HG03097 (cell line): ENCODE measurements around the gene PARP2.
"Not testable (repeated sequence)": the region's sequence is repeated elsewhere in the genome, so short reads cannot be mapped to it uniquely, and the experiment has no call there.

Source experiments
- ATAC-seq: cut with Tn5 transposase; IDR thresholded peaks from one replicate; pipeline ENCODE4 v1.9.1; 2021; ENCODE audit not compliant: unreplicated experiment, low FRiP score

The PARP2 gene

DNA sequence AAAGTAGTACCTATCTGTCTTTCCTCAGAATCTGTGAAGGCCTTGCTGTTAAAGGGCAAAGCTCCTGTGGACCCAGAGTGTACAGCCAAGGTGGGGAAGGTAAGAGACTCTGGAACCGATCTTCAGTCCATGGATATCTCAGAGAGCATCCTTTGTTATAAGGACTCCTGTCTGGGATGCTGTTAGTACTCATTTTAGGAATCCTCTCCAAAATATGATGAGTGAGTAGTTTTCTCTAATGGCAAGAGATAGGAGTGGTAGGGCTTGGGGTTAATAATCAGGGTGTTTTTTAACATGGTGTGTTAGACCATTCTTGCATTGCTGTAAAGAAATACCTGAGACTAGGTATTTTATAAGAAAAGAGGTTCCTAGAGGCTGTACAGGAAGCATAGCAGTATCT is 1.9 kb downstream of the PARP2 start:
- no peak for ATAC-seq

DNA sequence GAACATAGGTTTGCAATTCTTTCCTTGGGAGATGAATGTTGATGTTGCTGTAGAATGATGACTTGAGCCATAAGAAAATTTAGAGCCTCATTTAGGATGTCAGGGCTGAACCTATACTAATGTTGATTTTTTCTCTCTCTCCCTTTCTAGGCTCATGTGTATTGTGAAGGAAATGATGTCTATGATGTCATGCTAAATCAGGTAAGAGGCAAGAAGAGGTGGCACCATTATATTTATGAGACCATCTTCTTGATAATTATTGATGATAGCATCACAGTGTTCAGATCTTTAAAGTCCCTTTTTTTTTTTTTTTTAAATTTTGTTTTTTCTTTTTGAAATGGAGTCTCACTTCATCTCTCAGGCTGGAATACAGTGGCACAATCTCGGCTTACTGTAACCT is 3.3 kb downstream of the PARP2 start:
- ATAC-seq, result no peak

DNA sequence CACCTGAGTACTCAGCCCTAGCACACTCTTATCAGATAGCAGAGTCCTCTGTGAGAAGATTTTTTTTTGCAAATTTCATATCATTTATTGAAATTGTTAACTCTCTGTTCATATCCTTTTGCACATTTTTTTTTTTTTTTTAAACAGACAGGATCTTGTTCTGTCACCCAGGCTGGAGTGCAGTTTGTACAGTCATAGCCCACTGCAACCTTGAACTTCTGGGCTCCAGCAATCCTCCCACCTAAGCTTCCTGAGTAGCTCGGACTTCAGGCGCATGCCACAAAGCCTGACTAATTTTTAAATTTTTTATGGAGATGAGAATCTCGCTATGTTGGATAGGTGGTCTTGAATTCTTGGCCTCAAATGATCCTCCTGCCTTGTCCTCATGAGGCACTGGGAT is 4.3 kb downstream of the PARP2 start:
- no peak for ATAC-seq

DNA sequence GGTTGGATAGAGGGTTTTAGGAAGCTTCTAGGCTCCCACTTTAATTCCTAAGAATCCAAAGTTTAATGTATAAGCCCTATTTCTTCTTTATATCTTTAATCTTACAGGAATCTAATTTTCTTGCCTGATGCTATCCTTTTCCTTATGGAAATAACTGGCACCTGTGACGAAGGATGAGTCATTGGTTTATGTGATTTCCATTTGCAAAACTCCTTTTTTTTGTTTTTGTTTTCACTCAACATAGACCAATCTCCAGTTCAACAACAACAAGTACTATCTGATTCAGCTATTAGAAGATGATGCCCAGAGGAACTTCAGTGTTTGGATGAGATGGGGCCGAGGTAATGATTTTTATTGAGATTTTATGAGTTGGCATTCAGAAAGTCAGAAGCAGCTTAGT is 6.8 kb downstream of the PARP2 start:
- no peak for ATAC-seq

DNA sequence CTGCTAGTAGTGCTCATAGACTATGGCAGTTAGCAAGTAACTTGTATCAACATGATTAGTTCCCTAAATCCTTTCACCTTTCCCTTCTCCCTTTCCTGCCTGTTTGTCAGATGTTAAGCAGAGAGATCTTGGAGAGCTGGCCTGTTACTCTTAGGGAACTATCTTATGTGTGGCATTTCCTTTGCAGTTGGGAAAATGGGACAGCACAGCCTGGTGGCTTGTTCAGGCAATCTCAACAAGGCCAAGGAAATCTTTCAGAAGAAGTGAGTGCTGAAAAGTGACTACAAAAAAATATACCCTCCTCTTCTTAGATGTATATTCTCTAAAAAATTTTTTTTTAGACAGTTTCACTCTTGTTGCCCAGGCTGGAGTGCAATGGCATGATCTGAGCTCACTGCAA is 7.4 kb downstream of the PARP2 start:
- ATAC-seq, result no peak

DNA sequence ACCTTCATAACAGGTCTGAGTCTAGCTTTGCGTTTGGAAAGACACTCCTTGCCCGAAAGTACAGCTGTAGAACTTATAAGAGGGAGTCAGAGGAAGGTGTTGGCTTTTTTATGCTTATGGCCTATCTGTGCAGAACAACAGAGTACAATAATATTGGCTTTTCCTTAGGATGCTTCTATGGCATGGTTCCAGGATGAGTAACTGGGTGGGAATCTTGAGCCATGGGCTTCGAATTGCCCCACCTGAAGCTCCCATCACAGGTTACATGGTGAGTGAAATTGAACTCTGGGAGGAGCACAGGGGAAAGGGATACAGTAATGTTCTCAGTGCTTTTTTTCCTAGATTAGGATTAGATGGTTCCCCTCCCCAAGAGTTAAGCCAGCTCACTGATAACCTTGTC is 13.0 kb downstream of the PARP2 start:
- ATAC-seq, result no peak

DNA sequence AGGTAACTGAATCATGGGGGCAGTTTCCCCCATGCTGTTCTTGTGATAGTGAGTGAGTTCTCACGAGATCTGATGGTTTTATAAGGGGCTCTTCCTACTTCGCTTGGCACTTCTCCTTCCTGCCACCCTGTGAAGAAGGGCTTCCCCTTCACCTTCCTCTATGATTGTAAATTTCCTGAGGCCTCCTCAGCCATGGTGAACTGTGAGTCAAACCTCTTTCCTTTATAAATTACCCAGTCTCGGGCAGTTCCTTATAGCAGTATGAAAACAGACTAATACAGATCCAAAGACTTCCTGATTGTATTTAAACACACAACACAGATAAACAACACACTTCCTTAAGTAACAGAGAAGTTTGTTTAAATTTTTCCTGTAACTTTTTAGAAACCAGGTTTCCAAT is 15.0 kb downstream of the PARP2 start:
- not testable (repeated sequence) for ATAC-seq

DNA sequence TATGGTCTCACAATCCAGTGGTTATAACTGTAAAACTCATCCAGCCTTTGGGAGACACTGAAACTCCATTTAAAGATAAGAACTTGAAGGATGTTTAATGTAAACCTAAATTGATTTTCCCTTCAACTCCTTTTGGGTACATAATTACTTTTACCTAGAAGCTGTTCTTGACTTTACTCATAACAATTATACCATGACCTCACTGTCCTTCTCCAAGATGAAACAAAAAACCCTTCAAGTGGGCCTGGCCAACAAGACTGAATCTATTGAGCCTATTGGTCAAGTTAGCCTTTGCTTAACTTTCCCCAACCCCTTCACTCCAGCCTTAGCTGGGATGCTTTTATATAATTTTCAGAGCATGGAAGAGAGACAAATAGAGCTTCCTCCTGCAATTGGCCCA is 22.5 kb downstream of the PARP2 start:
- no peak for ATAC-seq

DNA sequence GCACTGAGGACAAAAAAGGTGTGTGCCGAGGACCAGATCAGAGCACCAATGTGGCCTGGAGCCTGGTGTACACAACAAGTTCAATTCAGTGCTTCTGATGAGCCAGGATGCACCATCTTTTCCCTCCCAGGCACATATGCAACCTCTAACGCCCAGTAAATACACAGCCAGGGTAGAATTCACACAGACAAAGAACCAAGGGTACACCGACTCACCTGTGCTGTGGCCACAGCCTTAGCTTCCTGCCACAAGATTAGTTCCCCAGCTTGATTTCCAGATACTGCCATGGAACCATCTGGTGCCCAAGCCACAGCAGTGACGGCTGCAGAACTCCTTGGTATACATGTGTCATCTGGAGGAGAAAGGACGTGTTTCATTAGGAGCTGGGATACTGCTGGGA is 29.4 kb downstream of the PARP2 start:
- ATAC-seq, result no peak

DNA sequence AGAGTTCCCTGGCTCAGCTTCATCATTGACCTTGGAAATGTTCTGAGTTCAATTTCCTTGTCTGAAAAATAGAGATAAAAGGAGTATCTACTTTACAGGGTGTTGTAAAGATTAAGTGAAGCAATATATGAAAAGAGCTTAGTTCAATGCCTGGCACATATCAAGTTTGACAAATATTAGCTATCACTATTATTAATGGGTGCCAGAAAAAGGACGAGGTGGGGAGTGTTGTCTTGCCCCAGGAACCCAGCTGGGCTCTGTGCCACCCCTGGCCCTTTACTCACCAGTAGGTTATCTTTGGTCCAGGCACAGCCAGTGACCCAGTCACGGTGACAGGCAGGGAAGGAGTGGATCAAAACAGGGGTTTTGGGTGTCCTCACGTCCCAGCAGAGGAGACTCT is 32.0 kb downstream of the PARP2 start:
- no peak for ATAC-seq

DNA sequence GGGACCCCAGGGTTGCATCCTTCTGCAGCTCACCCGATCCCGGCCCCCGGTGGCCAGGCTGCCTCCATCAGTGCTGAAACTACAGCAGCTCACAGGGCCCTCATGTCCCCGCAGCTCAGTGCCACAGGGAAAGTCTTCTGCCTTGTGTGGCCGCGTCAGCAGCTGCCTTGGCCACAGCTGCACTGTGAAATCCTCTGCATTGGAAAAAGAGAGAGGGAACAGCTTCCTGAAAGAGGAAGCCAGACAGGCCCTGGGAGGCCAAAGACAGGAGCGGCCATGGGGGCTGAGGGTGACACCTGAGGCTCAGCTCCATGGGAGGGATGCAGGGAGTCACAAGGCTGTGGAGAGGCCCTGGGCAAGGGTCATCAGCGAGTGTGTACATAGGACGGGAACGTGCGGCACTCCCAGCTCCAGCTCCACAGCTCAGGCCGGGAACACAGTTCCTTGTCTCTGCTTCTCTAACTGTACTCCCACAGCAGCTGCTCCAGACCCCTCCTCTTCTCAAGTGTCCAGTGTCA is 32.7 kb downstream of the PARP2 start:
- ATAC-seq, result no peak

DNA sequence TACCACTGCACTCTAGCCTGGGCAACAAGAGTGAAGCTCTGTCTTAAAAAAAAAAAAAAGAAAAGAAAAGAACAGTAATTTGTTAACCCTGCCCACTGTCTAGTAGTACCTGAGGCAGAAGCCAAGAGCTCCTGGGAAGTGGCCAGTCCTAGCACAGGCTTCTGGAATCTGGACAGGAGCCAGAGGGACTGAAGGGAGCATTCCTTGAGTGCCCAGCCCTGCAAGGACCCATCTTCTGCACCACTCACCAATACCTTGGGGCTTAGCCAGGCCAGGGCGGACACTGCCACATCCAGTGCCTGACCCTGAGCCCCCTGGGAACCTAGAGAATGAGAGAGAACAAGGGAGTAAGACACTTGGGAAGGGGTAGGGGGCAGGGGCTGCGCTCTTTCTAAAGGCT is 33.7 kb downstream of the PARP2 start:
- no peak for ATAC-seq

DNA sequence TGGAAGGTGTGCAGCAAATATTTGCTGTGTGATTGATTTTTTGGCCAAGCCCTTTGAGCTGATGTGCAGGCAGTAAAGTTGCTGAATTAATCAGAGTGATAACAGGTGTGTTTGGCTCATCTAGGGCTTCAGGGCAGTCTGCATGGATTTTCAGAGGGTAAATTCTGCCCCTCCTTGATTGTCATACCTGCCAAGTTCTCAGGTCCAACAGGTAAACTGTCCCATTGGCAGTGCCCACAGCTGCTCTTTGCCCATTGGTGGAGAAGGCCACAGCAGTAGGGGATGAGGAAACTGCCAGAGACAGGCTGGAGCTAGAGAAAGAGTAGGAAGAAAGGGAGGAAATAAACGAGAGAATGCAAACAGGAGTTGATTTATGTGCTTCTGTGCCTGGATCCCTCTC is 36.3 kb downstream of the PARP2 start:
- no peak for ATAC-seq

DNA sequence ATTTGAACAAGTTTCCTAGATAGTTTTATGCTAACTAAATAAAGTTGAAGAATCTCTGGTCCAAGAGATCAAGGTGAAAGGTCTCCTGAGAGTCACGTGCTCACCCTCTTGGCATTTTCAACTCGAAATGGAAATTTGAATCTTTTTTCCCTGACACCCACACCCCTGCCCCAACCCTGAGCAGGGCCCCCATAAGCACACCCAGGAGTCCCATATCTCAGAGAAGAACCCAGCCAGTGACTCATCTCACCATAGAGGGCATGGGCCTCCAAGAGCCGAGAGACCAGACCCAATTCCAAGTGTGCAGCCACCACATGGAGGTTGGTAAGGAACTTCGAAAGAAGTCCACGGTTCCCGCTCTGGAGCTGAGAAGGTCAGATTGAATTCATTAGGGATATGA is 37.2 kb downstream of the PARP2 start:
- no peak for ATAC-seq

DNA sequence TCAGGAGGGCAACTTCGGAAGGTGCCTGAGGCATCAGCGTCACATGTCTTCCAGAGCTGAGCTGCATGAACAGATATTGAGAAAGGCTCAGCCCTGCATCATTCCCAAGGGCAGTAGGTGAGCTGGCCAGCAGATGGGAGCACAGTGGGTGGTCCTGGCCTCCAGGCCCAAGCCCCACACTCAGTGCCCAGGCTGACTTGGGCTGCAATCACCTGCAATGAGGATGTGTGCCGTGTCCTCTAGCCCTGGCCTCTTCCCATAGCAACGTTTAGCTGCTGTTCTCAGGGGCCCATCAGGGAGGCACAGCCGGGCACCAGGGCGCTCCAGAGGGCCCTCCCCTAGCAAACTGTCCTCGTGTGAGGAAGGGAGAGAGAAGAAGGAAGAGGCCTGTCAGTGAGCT is 37.9 kb downstream of the PARP2 start:
- ATAC-seq, result no peak

DNA sequence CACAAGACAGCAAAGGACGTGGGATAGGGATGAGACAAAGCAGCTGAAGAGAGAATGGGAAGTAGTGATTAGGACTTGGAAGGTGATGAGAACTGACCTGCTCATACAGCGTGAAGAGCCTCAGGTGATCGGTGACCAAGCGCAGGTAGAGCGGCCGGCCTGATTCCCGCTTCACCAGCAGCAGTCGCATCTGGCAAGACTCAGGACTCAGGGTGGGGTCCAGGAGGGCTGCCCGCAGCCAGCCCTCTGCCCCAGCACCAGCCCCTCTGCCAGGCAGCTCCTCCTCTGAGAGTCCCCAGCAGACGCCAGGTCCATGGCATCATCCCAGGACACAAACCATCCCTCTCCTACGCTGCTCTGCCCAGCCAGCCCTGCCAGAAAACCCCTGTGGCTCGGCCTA is 39.1 kb downstream of the PARP2 start:
- no peak for ATAC-seq

DNA sequence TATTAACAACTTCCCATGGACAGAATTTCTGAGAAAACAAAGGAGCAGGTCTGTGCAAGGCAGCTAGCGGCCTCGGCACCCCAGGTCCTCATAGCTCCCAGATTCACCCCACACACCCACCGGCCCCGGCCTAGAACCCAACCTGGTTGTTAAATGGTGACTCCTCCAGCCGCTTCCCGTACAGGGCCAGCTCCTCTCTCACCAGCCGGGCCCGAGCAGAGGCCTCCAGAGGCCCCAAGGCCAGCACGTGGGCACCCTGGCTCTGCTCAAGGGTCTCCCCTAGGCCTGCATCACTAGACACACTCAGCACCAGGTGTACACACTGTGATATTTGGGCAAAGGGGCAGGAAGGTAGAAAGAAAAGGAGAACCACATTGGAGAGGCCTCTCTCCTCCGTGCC is 39.6 kb downstream of the PARP2 start:
- no peak for ATAC-seq

DNA sequence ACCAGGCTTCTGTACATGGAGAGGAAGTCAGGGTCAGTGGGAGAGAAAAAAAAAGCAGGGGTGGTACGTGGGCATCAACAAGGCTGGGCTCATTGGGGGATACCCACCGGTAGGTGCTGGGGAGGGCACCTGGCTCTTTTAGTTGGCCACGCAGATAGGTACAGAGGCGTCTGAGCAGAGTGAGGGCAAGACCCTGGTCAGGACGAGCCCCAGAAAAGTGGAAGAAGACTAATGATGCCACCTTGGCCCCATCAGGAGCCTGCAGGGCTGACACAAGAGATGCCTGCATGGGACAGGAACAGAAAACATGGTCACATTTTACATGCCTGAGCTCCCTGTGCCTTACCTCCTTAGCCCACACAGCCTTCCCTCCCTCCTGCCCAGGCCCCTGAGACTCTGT is 40.2 kb downstream of the PARP2 start:
- ATAC-seq, result no peak

DNA sequence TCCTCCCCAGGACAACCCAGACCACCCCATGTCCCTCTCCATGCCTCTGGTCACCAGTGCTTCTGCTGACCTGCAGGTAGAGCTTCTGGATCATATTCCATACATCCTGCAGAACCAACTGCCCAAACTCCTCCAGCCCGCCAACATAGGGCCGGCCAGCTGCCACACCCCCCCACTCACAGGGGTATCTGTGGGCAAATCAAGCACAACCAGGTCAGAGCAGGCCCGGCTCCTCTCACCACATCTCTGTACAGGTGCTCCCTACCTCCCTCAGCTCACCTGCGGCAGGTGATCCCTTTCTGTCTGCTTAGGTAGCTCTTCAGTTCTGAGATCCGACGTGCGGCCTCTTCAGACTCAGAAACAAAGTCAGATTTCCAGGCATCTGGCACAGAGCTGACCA is 40.9 kb downstream of the PARP2 start:
- no peak for ATAC-seq

DNA sequence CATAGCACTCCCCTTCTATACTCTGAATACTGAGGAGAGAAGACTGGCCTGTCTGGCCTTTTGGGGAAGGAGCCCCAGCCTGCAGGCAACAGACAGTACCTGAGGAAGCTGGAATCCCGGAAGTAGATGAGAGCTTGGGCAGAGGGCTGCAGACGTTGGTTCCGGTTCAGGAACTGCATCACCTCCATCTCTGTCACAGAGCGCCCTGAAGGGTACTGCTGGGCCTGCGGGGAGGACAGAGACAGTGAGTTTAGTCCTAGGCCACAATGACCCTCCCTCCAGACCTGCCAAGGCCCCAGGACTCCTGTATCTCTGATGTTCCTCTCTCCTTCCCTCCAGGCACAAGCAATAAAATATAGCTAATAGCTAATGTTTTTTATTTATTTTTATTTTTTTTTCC is 41.5 kb downstream of the PARP2 start:
- no peak for ATAC-seq

DNA sequence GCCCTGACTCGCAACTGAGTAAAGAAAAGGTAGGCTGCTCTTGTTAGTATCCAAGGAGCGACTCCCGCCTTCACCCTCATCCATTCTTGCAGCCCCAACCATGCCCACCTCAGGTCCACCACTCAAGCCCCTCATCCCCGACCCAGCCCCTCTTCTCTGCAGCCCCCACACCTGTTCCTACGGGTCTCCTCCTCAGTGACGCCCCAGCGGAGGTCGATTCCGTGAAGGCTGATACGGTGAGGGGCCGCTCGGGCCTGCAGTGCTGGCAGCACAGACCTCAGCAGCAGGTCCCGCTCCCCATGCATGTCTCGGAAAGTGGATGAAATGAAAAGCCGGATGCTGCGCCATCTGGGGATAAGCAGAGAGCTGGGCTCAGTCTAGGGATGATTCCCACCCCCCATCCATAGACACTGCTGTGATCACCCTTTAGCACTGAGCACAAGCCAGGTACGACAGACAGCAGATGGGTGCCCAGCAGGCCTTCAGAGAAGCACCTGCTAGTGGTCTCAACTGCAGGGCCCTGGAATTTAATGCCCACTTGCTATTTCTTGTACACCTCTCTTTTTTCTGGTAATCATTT is 42.9 kb downstream of the PARP2 start:
- ATAC-seq, result no peak

DNA sequence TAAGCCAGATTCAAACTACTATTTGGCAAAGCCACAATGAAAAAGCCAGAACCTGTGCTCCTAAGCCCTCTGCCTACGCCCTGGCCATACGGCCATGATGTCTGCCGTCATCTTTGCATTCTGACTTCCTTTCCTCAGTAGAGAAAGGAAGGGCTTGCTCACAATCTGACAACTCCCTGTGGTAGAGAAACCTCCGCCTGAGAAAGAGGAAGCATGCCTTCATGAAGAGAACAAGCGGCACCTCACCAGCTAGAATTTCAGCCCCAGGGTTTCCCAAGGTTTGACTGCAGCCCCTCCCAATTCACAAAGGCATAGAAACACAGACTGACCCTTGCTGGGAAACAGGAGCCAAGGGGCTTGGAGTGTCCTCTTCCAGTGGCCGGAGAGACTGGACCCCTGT is 44.1 kb downstream of the PARP2 start:
- no peak for ATAC-seq

DNA sequence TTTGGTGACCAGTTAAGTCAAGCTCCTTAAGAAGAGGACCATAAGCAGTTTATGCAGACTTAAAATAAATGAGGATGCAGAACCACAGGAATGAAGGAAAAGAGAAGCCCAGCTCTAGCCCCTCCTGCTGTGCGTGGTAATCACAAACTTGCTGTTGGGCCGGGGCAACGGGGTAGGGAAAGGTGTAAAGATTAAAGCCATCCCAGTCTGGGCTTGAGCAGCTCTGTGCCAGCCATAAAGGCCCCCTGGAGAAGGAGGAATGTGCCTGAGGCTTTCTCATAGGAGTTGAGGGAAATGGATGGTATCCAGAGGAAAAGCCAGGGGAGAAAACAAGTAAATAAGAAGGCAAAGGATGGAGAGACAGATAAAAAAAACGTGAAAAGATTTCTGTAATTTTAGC is 44.7 kb downstream of the PARP2 start:
- no peak for ATAC-seq
